Measurements from ENCODE around the gene ADGRF4. TPM values are rescaled to one million over a fixed set of nuclear protein-coding genes. Genes with fewer than 3 reads are reported as not detected.
A peak's percentile ranks its signal among the peaks of the same experiment; 100 is the strongest.

The ADGRF4 gene
- total and polyA plus RNA-seq, 2 donors (not counting 3 experiments of a cell fraction or from before 2014, with no cell fraction given), result not detected

DNA sequence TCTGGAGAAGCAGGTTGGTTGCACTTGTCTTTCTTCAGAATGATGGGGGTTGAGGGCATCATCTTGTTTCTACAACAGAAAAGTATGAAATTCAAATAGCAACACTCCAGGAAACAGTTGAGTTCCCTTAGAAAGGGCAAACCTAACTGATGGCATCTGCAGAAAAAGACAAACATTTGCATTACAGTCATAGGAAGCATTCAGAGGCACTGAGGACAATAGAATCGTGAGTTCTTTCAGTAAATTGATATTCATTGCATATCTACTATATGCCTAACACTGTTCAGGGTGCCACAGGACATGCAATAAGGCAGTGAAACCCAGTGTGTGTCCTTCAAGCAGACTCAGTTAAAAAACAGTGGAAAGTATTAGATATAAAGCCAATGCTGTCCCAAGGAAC, 42.3 kb downstream of the ADGRF4 start:
- H3K4me1 ChIP-seq (ENCODE audit: control insufficient read depth, extremely low read depth, insufficient read depth, low read length), result no peaks in the 10 kb centered on the region
- H2AFZ ChIP-seq (ENCODE audit: low read depth, low read length), result no peak overlapping the region
- H3K27ac ChIP-seq (ENCODE audit: insufficient read depth, low read depth, low read length), result no peak overlapping the region
- no peak for TF ChIP-seq FOS (IDR thresholded peaks at IDR 0.05; ENCODE audit: borderline replicate concordance, insufficient read depth, low read length)
- no peak for TF ChIP-seq GATA2 (IDR thresholded peaks at IDR 0.05; ENCODE audit: insufficient read depth, insufficient read length, low read depth, low read length)
- no peak for TF ChIP-seq POLR2AphosphoS5 (IDR thresholded peaks at IDR 0.05; ENCODE audit: insufficient read depth, low read depth, low read length)
- no peak for TF ChIP-seq EZH2 (IDR thresholded peaks at IDR 0.05; ENCODE audit: borderline replicate concordance, low read depth, low read length, severe bottlenecking)
- TF ChIP-seq POLR2A (IDR thresholded peaks at IDR 0.05; ENCODE audit: low read depth, low read length), result no peak
- TF ChIP-seq JUN (IDR thresholded peaks at IDR 0.05; ENCODE audit: borderline replicate concordance, insufficient read depth, insufficient read length, low read depth), result no peak
- H4K20me1 ChIP-seq (replicated peaks; ENCODE audit: control insufficient read depth, extremely low read depth, insufficient read depth, low read length), result no peaks in the 10 kb centered on the region
- POLR2A ChIA-PET, result no interaction called here
- FAIRE-seq, result no peak
- H3K9me3 ChIP-seq (replicated peaks; ENCODE audit: control insufficient read depth, insufficient read depth, low read length), result no peaks in the 10 kb centered on the region
- H3K9me1 ChIP-seq (replicated peaks; ENCODE audit: control insufficient read depth, extremely low read depth, insufficient read depth, low read length), result no peaks in the 10 kb centered on the region
- BruUV-seq (replicated peaks), result no TSS peak
- dilution Hi-C loops (cut with MboI; ENCODE audit: extremely low pct_ligation_motif_present, low sequenced_read_pairs), result no loop called here
- no peaks in the 10 kb centered on the region for H3K36me3 ChIP-seq (ENCODE audit: control insufficient read depth in 2 of 2, extremely low read depth in 1 of 2, insufficient read depth in 2 of 2, low read length in 2 of 2)
- no peak overlapping the region for H3K4me3 ChIP-seq (replicated peaks in 1 of 3; ENCODE audit: insufficient read depth in 1 of 3, low read depth in 1 of 3, low read length in 3 of 3)
- DNase-seq (ENCODE audit: low read depth, low spot score), result no peak
- H3K9ac ChIP-seq (replicated peaks; ENCODE audit: extremely low read depth, insufficient read depth, low read length), result no peak overlapping the region
- CTCF ChIA-PET, result no interaction called here
- H3K4me2 ChIP-seq (ENCODE audit: insufficient read depth, low read length), result no peak overlapping the region
- H3K27me3 ChIP-seq (ENCODE audit: control insufficient read depth in 2 of 2, insufficient read depth in 2 of 2, low read length in 2 of 2), result no peaks in the 10 kb centered on the region
- no peaks in the 10 kb centered on the region for H3K79me2 ChIP-seq (ENCODE audit: control insufficient read depth, insufficient read depth, low read length)
- intact Hi-C loops (cut with micrococcal nuclease), result no loop called here

DNA sequence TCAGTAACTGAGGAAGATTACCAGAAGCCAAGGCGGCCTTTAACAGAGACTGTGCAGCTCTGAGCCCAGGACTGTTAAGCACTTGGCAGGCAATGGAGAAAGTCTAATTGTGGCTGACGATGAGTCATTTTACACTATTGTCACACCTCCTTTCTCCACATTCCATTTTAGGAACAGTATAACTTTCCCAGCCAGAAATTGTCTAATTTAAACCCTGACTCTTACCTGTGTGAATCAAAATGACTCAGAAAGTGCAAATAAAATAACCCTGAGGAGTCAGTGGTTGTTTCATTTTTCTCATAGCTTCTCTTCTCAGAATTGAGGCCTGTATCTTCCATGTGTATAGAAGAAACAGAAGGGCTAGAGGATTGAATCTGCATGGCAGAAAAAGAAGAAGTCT, 43.4 kb downstream of the ADGRF4 start:
- BruUV-seq (replicated peaks), result no TSS peak
- no peak overlapping the region for H3K4me3 ChIP-seq (replicated peaks in 1 of 3; ENCODE audit: insufficient read depth in 1 of 3, low read depth in 1 of 3, low read length in 3 of 3)
- FAIRE-seq (peak; percentile 80), DNase-seq (ENCODE audit: low read depth, low spot score) (peak; percentile 8)
- H4K20me1 ChIP-seq (replicated peaks; ENCODE audit: control insufficient read depth, extremely low read depth, insufficient read depth, low read length), result no peaks in the 10 kb centered on the region
- POLR2A ChIA-PET, result no interaction called here
- H3K9me1 ChIP-seq (replicated peaks; ENCODE audit: control insufficient read depth, extremely low read depth, insufficient read depth, low read length), result no peaks in the 10 kb centered on the region
- H3K36me3 ChIP-seq (ENCODE audit: control insufficient read depth in 2 of 2, extremely low read depth in 1 of 2, insufficient read depth in 2 of 2, low read length in 2 of 2), result no peaks in the 10 kb centered on the region
- no peak overlapping the region for H3K9ac ChIP-seq (replicated peaks; ENCODE audit: extremely low read depth, insufficient read depth, low read length)
- no peaks in the 10 kb centered on the region for H3K27me3 ChIP-seq (ENCODE audit: control insufficient read depth in 2 of 2, insufficient read depth in 2 of 2, low read length in 2 of 2)
- H2AFZ ChIP-seq (ENCODE audit: low read depth, low read length), result no peak overlapping the region
- no peaks in the 10 kb centered on the region for H3K9me3 ChIP-seq (replicated peaks; ENCODE audit: control insufficient read depth, insufficient read depth, low read length)
- no peaks in the 10 kb centered on the region for H3K4me1 ChIP-seq (ENCODE audit: control insufficient read depth, extremely low read depth, insufficient read depth, low read length)
- TF ChIP-seq FOS (IDR thresholded peaks at IDR 0.05; ENCODE audit: borderline replicate concordance, insufficient read depth, low read length), result no peak
- peak; percentile 46 for TF ChIP-seq JUN (IDR thresholded peaks at IDR 0.05; ENCODE audit: borderline replicate concordance, insufficient read depth, insufficient read length, low read depth)
- CTCF ChIA-PET, result interaction anchor here (0.8 kb wide), 1 partner anchor 111 kb away, joined by 3 read pairs; no protein-coding TSS in a partner anchor
- dilution Hi-C loops (cut with MboI; ENCODE audit: extremely low pct_ligation_motif_present, low sequenced_read_pairs) (no loop called here), intact Hi-C loops (cut with micrococcal nuclease) (no loop called here)
- H3K4me2 ChIP-seq (ENCODE audit: insufficient read depth, low read length), result no peak overlapping the region
- H3K79me2 ChIP-seq (ENCODE audit: control insufficient read depth, insufficient read depth, low read length), result no peaks in the 10 kb centered on the region
- no peak overlapping the region for H3K27ac ChIP-seq (ENCODE audit: insufficient read depth, low read depth, low read length)

Measured in endothelial cell of umbilical vein (primary cell).